ENCODE measurements around the gene PSMG1. TPM values are rescaled to one million over a fixed set of nuclear protein-coding genes. Genes with fewer than 3 reads are reported as not detected.

PSMG1 gene
- polyA plus RNA-seq, 1 of the 3 experiments (the other 2 are of a cell fraction), result 39.6 TPM

DNA sequence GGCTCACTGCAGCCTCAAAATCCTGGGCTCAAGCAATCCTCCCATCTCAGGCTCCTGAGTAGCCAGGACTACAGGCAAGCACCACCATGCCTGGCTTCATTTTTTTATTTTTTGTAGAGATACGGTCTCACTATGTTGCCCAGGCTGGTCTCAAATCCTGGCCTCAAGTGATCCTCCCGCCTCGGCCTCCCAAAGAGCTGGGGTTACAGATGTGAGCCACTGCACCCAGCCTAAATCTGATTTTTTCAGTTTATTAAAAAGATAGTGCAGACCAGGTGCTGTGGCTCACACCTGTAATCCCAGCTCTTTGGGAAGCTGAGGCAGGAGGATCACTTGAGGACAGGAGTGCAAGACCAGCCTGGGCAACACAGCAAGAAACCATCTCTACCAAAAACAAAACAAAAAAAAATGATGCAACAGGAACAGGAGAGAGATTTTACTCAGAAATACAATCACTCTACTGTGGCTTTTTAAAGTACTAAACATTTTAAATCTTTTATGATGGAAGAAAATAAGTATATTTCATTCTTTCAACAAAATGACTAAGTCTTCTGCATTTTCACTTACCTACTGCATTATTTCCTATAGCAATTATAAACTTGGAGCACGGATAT is 1.9 kb downstream of the PSMG1 start:
- H3F3A ChIP-seq (replicated peaks; ENCODE audit: insufficient read depth), result peaks cover 14% of the 10 kb centered on the region
- H2AFZ ChIP-seq (ENCODE audit: low read depth), result no peak overlapping the region
- TF ChIP-seq RAD21 (IDR thresholded peaks at IDR 0.05; ENCODE audit: low read length) (no peak), TCF12 (IDR thresholded peaks at IDR 0.05) (no peak), MXI1 (IDR thresholded peaks at IDR 0.05; ENCODE audit: low read depth, low read length) (no peak), FOSL2 (IDR thresholded peaks at IDR 0.05; ENCODE audit: borderline replicate concordance, low read depth) (no peak), POLR2AphosphoS5 (IDR thresholded peaks at IDR 0.05; ENCODE audit: low read depth, low read length) (no peak), CTCF (IDR thresholded peaks at IDR 0.05) (no peak), ELF1 (IDR thresholded peaks at IDR 0.05) (no peak), FOXJ3 (CRISPR knock-in tag; IDR thresholded peaks at IDR 0.05) (no peak), RFX5 (IDR thresholded peaks at IDR 0.05; ENCODE audit: low read length) (no peak), SMC3 (IDR thresholded peaks at IDR 0.05; ENCODE audit: low read depth, low read length) (no peak), NRF1 (IDR thresholded peaks at IDR 0.05; ENCODE audit: low read depth, low read length) (no peak), JUND (IDR thresholded peaks at IDR 0.05) (no peak), RCOR1 (IDR thresholded peaks at IDR 0.05; ENCODE audit: low read length) (no peak), TAF1 (IDR thresholded peaks at IDR 0.05; ENCODE audit: borderline replicate concordance, low read depth, low read length) (no peak), MEF2A (IDR thresholded peaks at IDR 0.05; ENCODE audit: borderline replicate concordance, low read depth) (no peak), TEAD4 (IDR thresholded peaks at IDR 0.05; ENCODE audit: borderline replicate concordance, insufficient read depth) (no peak)
- TF ChIP-seq, protein P1, sequence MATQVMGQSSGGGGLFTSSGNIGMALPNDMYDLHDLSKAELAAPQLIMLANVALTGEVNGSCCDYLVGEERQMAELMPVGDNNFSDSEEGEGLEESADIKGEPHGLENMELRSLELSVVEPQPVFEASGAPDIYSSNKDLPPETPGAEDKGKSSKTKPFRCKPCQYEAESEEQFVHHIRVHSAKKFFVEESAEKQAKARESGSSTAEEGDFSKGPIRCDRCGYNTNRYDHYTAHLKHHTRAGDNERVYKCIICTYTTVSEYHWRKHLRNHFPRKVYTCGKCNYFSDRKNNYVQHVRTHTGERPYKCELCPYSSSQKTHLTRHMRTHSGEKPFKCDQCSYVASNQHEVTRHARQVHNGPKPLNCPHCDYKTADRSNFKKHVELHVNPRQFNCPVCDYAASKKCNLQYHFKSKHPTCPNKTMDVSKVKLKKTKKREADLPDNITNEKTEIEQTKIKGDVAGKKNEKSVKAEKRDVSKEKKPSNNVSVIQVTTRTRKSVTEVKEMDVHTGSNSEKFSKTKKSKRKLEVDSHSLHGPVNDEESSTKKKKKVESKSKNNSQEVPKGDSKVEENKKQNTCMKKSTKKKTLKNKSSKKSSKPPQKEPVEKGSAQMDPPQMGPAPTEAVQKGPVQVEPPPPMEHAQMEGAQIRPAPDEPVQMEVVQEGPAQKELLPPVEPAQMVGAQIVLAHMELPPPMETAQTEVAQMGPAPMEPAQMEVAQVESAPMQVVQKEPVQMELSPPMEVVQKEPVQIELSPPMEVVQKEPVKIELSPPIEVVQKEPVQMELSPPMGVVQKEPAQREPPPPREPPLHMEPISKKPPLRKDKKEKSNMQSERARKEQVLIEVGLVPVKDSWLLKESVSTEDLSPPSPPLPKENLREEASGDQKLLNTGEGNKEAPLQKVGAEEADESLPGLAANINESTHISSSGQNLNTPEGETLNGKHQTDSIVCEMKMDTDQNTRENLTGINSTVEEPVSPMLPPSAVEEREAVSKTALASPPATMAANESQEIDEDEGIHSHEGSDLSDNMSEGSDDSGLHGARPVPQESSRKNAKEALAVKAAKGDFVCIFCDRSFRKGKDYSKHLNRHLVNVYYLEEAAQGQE (IDR thresholded peaks at IDR 0.05; ENCODE audit: low read depth, low read length), result no peak
- 99% methylated on average over 4 of the region's 4 CpGs for WGBS (ENCODE audit: low lambda C conversion rate)
- H3K4me2 ChIP-seq, result peak overlapping the region; percentile 90
- H3K79me2 ChIP-seq (ENCODE audit: insufficient read depth), result peaks cover 37% of the 10 kb centered on the region
- no peaks in the 10 kb centered on the region for H4K20me1 ChIP-seq (ENCODE audit: insufficient read depth)
- ChIA-PET CTCF (interaction anchor here (0.7 to 5.8 kb wide), 2 partner anchors 40 to 43 kb away, joined by 3 to 28 read pairs; no protein-coding TSS in a partner anchor), POLR2A (no interaction called here)
- H3K9me3 ChIP-seq, result no peaks in the 10 kb centered on the region
- H3K27ac ChIP-seq (ENCODE audit: low read depth in 2 of 2, low read length in 1 of 2), result no peak overlapping the region
- no peaks in the 10 kb centered on the region for H3K9me2 ChIP-seq
- H3K36me3 ChIP-seq (replicated peaks in 1 of 2; ENCODE audit: control insufficient read depth in 1 of 2, insufficient read depth in 2 of 2, low read length in 1 of 2), result peaks cover 33 to 39% of the 10 kb centered on the region in 2 experiments
- peak overlapping the region; percentile 93; the same call in 1 of the 2 replicates for H3K9ac ChIP-seq
- H3K4me1 ChIP-seq (ENCODE audit: control insufficient read depth in 1 of 2, insufficient read depth in 2 of 2, low read depth in 1 of 2, low read length in 1 of 2), result peaks cover 0 to 11% of the 10 kb centered on the region in 2 experiments; a peak in 3 of 4 replicates
- no peak for DNase-seq
- no peaks in the 10 kb centered on the region for H3K27me3 ChIP-seq (ENCODE audit: insufficient read depth)
- peak overlapping the region in 1 of 2 experiments; percentile 93; a peak in 1 of 4 replicates for H3K4me3 ChIP-seq (ENCODE audit: low read depth in 2 of 2, low read length in 1 of 2)

Measured in SK-N-SH (cell line).